Peyer's patch (tissue), 4 donors: Measurements from ENCODE around the gene CHFR. TPM values are rescaled to one million over a fixed set of nuclear protein-coding genes. Genes with fewer than 3 reads are reported as not detected.

Experiments
- DNase-seq, 3 donors: peaks; one replicate each; pipeline ENCODE4 v3.0.0-alpha.2; 2017 to 2019
- H3K27ac ChIP-seq, 4 donors: fragments of 200-600 bp; sonication (generic); one replicate each; pipeline ENCODE4 v1.5.1; 2016 to 2019
- H3K27me3 ChIP-seq, 2 donors: fragments of 200-600 bp; sonication (generic); one replicate each; pipeline ENCODE4 v1.5.1; 2019
- H3K36me3 ChIP-seq, 3 donors: fragments of 200-600 bp; sonication (generic); one replicate each; pipeline ENCODE4 v1.5.1; 2016 to 2019
- H3K4me1 ChIP-seq, 4 donors: fragments of 200-600 bp; sonication (generic); one replicate each; pipeline ENCODE4 v1.5.1; 2016 to 2019
- H3K4me3 ChIP-seq, 4 donors: fragments of 200-600 bp; sonication (generic); 1 replicate in 3 of 4; 2 replicates in 1 of 4; pipeline ENCODE4 v1.5.1; 2016 to 2019; ENCODE audit warnings: mild to moderate bottlenecking in 1 of 4
- H3K9me3 ChIP-seq, 4 donors: fragments of 200-600 bp; sonication (generic); one replicate each; pipeline ENCODE4 v1.5.1; 2016 to 2019; ENCODE audit warnings: mild to moderate bottlenecking in 1 of 4
- POLR2A ChIP-seq, 2 donors: fragments of 450-650 bp; IDR thresholded peaks; one replicate each; pipeline ENCODE4 v1.5.1; 2017; ENCODE audit warnings: antibody characterized with exemption in 2 of 2, mild to moderate bottlenecking in 2 of 2, moderate library complexity in 2 of 2
- total RNA-seq, 4 donors: library from RNA; depleted of rRNA; stranded (reverse); fragments of >200 nt; gene quantifications; one replicate each; pipeline ENCODE4 v1.1.0, GENCODE V29; 2016
- TF ChIP-seq, protein P1 (sequence below), 6 experiments: fragments of 450-650 bp in 4 of 6; fragments of 200-600 bp in 2 of 6; sonication (generic) in 1 of 6; IDR thresholded peaks; one replicate each; pipeline ENCODE4 v1.5.1; 2017 to 2019; ENCODE audit warnings: antibody characterized with exemption in 6 of 6, mild to moderate bottlenecking in 3 of 6, moderate library complexity in 1 of 6

CHFR gene
- total RNA-seq, 4 donors from 2014 or later, result 80.6 to 125 (median 94.7) TPM

DNA sequence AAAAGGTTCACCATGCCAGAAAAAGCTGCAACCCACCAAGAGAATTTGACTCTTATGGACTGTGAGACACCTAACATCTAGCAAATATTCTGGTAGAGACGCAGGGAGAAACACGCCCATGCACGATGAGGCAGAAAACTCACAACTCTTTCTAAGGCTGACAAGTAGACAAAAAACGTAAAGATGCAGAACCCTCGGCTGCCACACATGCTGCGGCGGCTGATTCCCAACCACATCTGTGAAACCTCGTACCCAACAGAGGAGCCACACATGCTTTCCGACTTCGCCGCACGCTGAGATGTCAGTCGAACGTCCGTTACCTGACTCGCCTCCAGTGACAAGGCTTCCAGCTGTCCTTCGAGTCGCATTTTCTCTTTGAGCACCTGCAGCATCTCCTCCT, 80.5 kb downstream of the CHFR start:
- DNase-seq, result no peak
- TF ChIP-seq, protein P1, sequence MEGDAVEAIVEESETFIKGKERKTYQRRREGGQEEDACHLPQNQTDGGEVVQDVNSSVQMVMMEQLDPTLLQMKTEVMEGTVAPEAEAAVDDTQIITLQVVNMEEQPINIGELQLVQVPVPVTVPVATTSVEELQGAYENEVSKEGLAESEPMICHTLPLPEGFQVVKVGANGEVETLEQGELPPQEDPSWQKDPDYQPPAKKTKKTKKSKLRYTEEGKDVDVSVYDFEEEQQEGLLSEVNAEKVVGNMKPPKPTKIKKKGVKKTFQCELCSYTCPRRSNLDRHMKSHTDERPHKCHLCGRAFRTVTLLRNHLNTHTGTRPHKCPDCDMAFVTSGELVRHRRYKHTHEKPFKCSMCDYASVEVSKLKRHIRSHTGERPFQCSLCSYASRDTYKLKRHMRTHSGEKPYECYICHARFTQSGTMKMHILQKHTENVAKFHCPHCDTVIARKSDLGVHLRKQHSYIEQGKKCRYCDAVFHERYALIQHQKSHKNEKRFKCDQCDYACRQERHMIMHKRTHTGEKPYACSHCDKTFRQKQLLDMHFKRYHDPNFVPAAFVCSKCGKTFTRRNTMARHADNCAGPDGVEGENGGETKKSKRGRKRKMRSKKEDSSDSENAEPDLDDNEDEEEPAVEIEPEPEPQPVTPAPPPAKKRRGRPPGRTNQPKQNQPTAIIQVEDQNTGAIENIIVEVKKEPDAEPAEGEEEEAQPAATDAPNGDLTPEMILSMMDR (IDR thresholded peaks at IDR 0.05), result no peak
- TF ChIP-seq POLR2A (IDR thresholded peaks at IDR 0.05), result no peak
- Histone ChIP-seq H3K4me3 (no peak overlapping the region), H3K9me3 (no peaks in the 10 kb centered on the region), H3K27me3 (no peaks in the 10 kb centered on the region), H3K4me1 (no peaks in the 10 kb centered on the region), H3K36me3 (peaks cover 0 to 92% (median 0%) of the 10 kb centered on the region in 3 donors), H3K27ac (no peak overlapping the region)

DNA sequence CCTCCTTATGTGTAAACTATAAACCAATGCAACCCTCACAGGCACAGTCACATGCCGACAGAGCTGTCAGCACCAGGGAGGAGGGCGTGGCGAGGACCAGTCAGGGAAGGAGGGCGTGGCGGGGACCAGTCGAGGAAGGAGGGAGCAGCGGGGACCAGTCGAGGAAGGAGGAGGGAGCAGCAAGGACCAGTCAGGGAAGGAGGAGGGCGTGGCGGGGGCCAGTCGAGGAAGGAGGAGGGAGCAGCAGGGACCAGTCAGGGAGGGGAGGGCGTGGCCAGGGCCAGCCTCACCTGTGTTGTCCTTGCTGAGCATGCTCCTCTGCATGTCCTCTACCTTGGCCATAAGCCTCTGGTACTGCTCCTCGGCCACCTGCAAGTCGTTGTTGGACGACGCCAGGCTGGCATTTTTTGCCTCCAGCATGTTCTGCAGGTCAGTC, 83.0 kb downstream of the CHFR start:
- Histone ChIP-seq H3K36me3 (peaks cover 0 to 92% (median 0%) of the 10 kb centered on the region in 3 donors), H3K27me3 (no peaks in the 10 kb centered on the region), H3K27ac (no peak overlapping the region), H3K4me3 (no peak overlapping the region), H3K4me1 (no peaks in the 10 kb centered on the region), H3K9me3 (no peaks in the 10 kb centered on the region)
- DNase-seq, result peak in 1 of 3 donors; percentile 65
- no peak for TF ChIP-seq POLR2A (IDR thresholded peaks at IDR 0.05)
- TF ChIP-seq, protein P1 (IDR thresholded peaks at IDR 0.05), result no peak

GRCh38 chr12:132803888-132804287, 83.5 kb downstream of the CHFR start:
- TF ChIP-seq POLR2A (IDR thresholded peaks at IDR 0.05), result no peak
- TF ChIP-seq, protein P1 (IDR thresholded peaks at IDR 0.05), result no peak
- Histone ChIP-seq H3K4me1 (no peaks in the 10 kb centered on the region), H3K27me3 (no peaks in the 10 kb centered on the region), H3K36me3 (peaks cover 0 to 94% (median 0%) of the 10 kb centered on the region in 3 donors), H3K9me3 (no peaks in the 10 kb centered on the region), H3K4me3 (no peak overlapping the region), H3K27ac (no peak overlapping the region)
- DNase-seq, result no peak

DNA sequence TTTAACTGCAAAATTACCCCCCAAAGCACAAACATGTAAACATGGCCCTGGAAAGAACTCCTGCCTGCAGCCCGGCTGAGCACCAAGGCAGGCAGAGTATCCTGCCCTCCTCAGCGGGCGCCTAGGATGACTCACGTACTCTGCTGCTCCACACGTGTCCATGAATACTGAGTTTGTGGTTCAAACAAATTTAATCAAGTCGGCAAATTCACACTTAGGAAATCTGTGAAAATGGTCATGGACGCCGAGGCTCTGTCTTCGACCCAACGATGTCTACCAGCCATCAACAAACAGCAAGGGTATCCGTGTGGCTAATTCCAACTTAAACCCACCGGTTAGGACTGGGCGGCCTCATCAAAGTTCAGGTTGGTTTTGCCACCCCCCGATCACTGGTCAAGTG, 84.3 kb downstream of the CHFR start:
- Histone ChIP-seq H3K36me3 (peaks cover 0 to 94% (median 0%) of the 10 kb centered on the region in 3 donors), H3K27me3 (no peaks in the 10 kb centered on the region), H3K9me3 (no peaks in the 10 kb centered on the region), H3K4me1 (no peaks in the 10 kb centered on the region), H3K4me3 (no peak overlapping the region), H3K27ac (no peak overlapping the region)
- no peak for DNase-seq
- TF ChIP-seq, protein P1 (IDR thresholded peaks at IDR 0.05), result no peak
- no peak for TF ChIP-seq POLR2A (IDR thresholded peaks at IDR 0.05)

DNA sequence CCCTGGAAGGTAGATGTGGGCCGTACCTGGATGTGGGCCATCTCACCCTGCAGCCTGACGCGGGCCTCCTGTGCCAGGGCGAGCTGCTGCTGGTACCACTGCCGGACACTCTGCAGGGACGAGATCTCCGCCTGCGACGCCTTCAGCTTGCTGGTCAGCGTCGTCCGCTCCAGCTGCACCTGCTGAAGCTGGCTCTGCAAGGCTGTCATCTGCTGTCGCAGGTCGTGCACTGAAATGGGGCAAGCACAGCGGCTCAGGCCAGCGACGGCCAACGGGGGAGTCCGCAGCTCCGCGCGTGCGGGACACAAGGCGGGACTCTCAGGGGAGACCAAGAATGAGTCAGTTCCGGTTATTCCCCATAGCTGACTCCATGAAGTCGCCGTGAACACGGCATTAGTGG, 85.7 kb downstream of the CHFR start:
- peaks cover 0 to 94% (median 0%) of the 10 kb centered on the region in 3 donors for H3K36me3 ChIP-seq
- no peaks in the 10 kb centered on the region for H3K4me1 ChIP-seq
- no peaks in the 10 kb centered on the region for H3K27me3 ChIP-seq
- no peaks in the 10 kb centered on the region for H3K9me3 ChIP-seq
- H3K4me3 ChIP-seq, result no peak overlapping the region
- H3K27ac ChIP-seq, result no peak overlapping the region
- TF ChIP-seq, protein P1 (IDR thresholded peaks at IDR 0.05), result no peak
- TF ChIP-seq POLR2A (IDR thresholded peaks at IDR 0.05), result no peak
- no peak for DNase-seq

- H3K4me1 ChIP-seq, result no peaks in the 10 kb centered on the region
- H3K27me3 ChIP-seq, result no peaks in the 10 kb centered on the region
- no peaks in the 10 kb centered on the region for H3K9me3 ChIP-seq
- peaks cover 0 to 96% (median 0%) of the 10 kb centered on the region in 3 donors for H3K36me3 ChIP-seq
- DNase-seq, result no peak
- no peak for TF ChIP-seq POLR2A (IDR thresholded peaks at IDR 0.05)
- TF ChIP-seq, protein P1 (IDR thresholded peaks at IDR 0.05), result no peak
- no peak overlapping the region for H3K27ac ChIP-seq
- no peak overlapping the region for H3K4me3 ChIP-seq
Measured at GRCh38 chr12:132798836-132799235, 88.6 kb downstream of the CHFR start.
